GM18499 (cell line): ENCODE data around the gene OGDHL.
"Not testable (repeated sequence)": the region's sequence is repeated elsewhere in the genome, so short reads cannot be mapped to it uniquely, and the experiment has no call there.

Source experiments
- ATAC-seq: cut with Tn5 transposase; IDR thresholded peaks from one replicate; pipeline ENCODE4 v1.9.1; 2021; ENCODE audit warnings: moderate number of reproducible peaks; ENCODE audit not compliant: insufficient read depth, unreplicated experiment

OGDHL gene

DNA sequence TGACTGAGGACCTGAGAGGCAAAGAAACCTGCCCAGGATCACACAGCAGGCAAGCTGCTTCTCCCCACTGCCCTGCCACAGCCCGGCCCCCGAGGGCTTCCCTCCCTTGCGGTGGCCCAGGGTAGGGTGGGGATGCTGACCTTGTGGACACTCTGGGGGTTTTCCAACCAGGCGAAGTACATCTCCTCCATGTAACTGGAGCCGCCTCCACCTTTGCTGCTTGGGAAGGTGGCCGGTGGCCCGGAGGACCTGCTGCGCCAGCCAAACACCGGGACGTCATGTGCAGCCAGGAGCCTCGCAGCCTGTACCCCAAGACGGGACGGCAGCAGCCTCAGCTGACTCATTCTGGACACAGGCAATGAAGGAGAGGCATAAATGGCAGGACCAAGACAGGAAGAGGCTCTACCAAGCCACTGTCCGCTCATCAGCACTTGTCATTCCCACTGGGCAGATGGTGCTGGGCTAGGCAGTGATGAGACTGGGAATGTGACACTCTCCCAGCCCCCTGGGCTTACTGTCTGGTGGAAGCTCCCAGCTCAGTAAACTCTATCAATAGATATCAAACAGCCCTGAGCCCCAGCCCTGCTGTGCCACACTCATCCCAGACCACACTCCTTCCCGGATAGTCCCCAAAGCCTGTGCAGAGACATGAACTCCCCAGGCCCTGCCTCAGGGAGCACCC, 3.7 kb downstream of the OGDHL start:
- no peak for ATAC-seq

GRCh38 chr10:49756641-49757040, 5.5 kb downstream of the OGDHL start:
- ATAC-seq = no peak

- ATAC-seq = no peak
Measured at GRCh38 chr10:49756031-49756430, 6.1 kb downstream of the OGDHL start.

- not testable (repeated sequence) for ATAC-seq
Measured at GRCh38 chr10:49754951-49755350, 7.2 kb downstream of the OGDHL start.

- ATAC-seq = no peak
Measured at GRCh38 chr10:49752584-49752983, 9.5 kb downstream of the OGDHL start.

GRCh38 chr10:49751636-49752510, 10.2 kb downstream of the OGDHL start:
- ATAC-seq = no peak

DNA sequence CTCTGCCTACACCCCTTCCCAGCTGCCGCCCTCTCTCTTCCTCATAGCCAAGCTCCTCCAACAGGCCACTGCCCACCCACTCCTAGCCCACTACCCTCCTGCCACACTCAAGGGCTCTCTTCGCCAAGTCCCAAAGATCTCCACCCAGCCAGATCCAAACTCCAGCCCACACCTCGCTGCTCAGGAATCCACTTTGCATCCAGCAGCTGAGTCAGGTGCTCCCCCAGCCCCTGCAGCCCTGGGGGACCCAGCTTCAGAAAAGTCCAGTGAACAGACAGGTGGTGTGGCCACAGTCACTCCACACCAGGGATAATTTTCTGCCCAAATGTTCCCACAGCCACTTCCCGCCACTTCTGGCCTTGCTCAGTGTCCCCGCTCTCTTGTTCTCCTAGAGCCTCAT, 10.9 kb downstream of the OGDHL start:
- no peak for ATAC-seq

- no peak for ATAC-seq
Measured at GRCh38 chr10:49750546-49750945, 11.6 kb downstream of the OGDHL start.

GRCh38 chr10:49749556-49750491, 12.3 kb downstream of the OGDHL start:
- ATAC-seq = no peak

DNA sequence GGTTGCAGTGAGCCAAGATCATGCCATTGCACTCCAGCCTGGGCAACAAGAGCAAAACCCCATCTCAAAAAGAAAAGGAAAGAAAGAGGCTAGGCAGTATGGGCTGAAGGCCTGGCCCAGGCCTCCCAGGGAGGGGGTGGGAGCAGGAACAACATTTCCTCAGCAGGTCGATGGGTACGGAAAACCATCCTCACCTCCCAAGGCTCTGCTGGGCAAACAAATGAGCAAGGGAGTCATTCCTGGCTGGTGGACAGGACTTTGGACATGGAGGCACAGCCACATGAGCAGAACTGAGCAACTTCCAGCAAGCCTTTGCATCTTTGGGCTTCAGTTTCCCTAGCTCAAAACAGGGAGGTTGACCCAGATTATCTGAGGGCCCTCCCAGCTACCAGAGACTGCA, 13.0 kb downstream of the OGDHL start:
- ATAC-seq = no peak

DNA sequence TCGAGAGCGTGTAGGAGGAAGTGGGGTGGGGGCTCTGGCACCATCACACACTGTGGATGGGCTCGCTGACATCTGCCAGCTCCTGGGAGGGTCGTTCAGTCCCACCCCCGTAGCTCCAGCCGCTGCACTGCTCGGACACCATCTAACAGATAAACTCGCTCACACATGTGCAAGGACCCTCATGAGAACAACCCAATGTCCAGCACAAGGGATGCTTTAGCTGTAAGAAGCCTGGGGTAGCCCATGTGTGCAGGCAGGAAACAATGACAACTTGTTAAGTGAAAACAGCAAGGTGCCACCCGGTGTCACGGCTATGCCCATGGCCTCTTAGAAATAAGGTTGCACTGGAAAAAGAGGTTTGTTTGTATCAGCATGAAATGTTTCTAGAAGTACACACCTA, 14.1 kb downstream of the OGDHL start:
- ATAC-seq = no peak

DNA sequence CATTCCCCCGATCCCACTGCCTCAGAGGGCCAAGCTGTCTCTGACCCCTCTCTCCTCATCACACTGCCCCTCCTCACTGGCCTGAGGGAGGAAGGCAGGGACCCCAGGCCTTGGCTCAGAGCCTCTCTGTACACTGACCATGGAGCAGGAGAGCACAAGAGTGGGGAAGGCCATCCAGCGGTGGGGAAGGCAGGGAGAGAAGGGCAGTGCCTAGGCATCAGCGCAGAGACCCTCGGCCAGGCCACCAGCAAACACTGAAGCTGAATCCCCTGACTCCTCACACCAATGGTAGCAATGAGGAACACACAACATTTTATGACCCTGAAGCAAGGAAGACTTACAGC, 14.8 kb downstream of the OGDHL start:
- no peak for ATAC-seq

DNA sequence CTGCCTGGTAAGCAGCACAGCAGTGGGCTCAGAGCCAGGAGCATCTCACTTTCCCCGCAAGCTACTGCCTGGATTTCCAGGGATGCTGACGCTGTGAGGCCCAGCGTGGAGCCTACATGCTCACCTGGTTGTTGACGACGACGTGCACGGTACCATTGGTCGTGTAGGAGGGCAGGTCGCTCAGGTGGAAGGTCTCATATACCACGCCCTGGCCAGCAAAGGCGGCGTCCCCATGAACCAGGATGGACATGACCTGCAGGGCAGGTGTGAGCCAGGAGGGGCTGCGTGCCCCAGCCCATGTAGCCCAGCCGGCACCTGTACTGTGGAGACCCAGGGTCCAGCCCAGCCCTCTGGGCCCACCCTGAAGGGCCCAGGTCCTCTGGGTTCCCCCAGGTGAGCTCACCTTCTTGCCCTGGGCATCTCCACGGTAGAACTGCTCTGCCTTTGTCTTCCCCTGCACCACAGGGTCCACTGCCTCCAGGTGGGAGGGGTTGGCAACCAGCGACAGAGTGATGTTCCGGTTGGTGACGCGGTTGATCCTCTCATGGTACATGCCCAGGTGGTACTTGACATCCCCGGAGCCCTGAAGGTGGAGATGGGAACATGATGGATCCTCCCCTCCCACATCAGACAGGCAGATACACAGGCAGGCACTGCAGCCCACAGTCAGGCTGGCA, 15.4 kb downstream of the OGDHL start:
- ATAC-seq = no peak

DNA sequence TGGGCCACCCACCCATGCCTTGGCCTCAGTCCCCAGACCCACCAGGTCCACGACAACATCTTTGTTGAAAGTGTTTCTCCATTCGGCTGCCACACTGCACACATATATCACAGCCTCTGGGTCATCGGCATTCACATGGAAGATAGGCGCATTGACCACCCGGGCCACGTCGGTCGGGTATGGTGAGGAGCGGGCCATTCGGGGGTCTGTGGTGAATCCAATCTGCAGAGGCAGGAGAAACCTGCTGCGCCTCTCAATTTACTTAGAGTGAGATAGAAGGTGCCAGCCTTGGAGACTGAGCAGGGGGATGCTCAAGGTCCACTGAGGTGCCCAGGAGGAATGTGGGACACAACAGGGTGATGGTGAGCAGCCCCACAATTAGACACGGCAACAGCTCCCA, 16.4 kb downstream of the OGDHL start:
- ATAC-seq = no peak

- ATAC-seq = no peak
Measured at GRCh38 chr10:49744924-49745605, 17.1 kb downstream of the OGDHL start.

GRCh38 chr10:49744091-49744685, 17.9 kb downstream of the OGDHL start:
- ATAC-seq = no peak

DNA sequence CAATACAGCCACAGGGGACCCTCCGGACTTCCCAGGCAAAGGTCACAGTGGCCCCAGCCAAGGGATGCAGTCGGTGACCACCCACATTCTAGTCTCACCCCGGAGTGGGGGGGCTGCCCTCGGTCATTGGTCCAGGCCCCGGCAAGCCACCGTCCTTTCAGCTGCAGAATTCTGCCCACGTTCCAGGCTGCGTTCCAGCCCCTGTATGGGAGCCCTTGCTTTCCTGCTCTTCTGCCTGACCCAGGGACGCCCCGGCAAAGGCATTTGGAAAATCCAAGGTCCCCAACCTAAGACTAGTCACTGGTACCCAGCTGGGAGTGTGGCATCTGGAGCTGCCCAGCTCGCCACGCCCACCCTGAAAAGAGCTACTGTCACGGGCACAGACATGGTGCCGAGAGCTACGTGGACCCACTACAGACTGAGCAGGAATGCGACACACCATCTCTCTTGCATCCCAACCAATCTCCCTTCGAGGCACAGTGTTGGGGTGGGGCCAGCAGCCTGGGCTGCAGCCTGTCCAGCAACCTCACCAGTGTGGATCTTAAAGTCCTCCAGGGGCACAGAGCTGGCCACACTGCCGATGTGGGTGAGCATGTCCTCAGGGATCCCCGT, 18.6 kb downstream of the OGDHL start:
- ATAC-seq = no peak

DNA sequence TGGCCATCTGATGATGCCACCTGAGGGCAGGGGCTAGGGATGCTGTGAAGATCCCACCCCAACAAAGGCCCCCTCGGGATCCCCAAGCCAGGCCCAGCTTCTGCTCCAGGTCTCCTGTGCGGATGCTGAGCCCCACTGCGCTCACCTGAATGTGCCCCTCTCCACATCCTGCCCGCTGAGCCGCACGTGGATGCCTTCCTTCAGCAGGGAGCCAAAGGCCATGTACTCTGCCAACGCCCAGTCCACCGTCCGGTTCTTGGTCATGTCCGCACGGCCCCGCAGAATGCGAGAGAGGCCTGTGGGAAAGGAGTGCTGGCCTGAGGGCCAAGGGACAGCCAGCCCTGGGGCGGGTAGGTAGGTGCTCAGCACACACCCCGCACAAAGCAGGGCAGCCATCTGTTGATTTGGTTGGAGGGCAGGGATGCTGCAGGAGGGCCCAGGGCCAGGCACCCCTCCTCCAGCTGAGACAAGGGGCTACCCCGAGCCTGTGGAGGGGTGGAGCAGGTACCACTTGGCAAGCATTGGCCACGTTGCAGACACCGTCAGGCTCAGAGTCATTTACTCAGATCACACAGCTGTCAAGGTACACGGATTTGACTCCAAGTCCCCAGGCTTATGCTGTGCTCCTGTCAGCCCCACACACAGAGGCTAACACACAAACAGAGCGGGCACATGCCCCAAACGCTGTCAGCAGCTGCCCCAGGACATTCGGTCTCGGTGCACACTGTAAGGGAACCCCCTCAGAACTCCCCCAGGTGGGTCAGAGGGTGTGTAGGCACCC, 19.2 kb downstream of the OGDHL start:
- ATAC-seq = no peak
